Embryonic facial prominence (tissue), 1 donor: ENCODE results near the gene DOCK1.

Experiments
- DNase-seq: peaks from one replicate; pipeline ENCODE4 v3.0.0-alpha.2; 2016; ENCODE audit errors: extremely low spot score

DOCK1 gene

GRCh38 chr10:127082651-127083050 lies 177.4 kb downstream of the DOCK1 start:
- no peak for DNase-seq

- no peak for DNase-seq
Observed at GRCh38 chr10:127085957-127086356, 180.7 kb downstream of the DOCK1 start.

- no peak for DNase-seq
Observed at GRCh38 chr10:127088908-127089307, 183.7 kb downstream of the DOCK1 start.

GRCh38 chr10:127089446-127089845 lies 184.2 kb downstream of the DOCK1 start:
- DNase-seq: no peak

GRCh38 chr10:127090138-127090537 lies 184.9 kb downstream of the DOCK1 start:
- no peak for DNase-seq

GRCh38 chr10:127091354-127091753 lies 186.1 kb downstream of the DOCK1 start:
- DNase-seq: no peak

- DNase-seq: no peak
Observed at GRCh38 chr10:127092916-127093315, 187.7 kb downstream of the DOCK1 start.

GRCh38 chr10:127094984-127095383 lies 189.8 kb downstream of the DOCK1 start:
- no peak for DNase-seq

- no peak for DNase-seq
Observed at GRCh38 chr10:127100983-127101615, 195.9 kb downstream of the DOCK1 start.

- DNase-seq: no peak
Observed at GRCh38 chr10:127102176-127102575, 196.9 kb downstream of the DOCK1 start.

GRCh38 chr10:127115100-127115499 lies 209.9 kb downstream of the DOCK1 start:
- no peak for DNase-seq

GRCh38 chr10:127117125-127117524 lies 211.9 kb downstream of the DOCK1 start:
- peak; percentile 6 for DNase-seq

- no peak for DNase-seq
Observed at GRCh38 chr10:127118034-127118433, 212.8 kb downstream of the DOCK1 start.

GRCh38 chr10:127119936-127120335 lies 214.7 kb downstream of the DOCK1 start:
- DNase-seq: no peak

- no peak for DNase-seq
Observed at GRCh38 chr10:127122831-127123230, 217.6 kb downstream of the DOCK1 start.

GRCh38 chr10:127123626-127124025 lies 218.4 kb downstream of the DOCK1 start:
- DNase-seq: no peak

GRCh38 chr10:127125331-127125730 lies 220.1 kb downstream of the DOCK1 start:
- DNase-seq: no peak

GRCh38 chr10:127127822-127128221 lies 222.6 kb downstream of the DOCK1 start:
- DNase-seq: no peak

- DNase-seq: no peak
Observed at GRCh38 chr10:127129104-127129503, 223.9 kb downstream of the DOCK1 start.

GRCh38 chr10:127132451-127132850 lies 227.2 kb downstream of the DOCK1 start:
- no peak for DNase-seq

- DNase-seq: no peak
Observed at GRCh38 chr10:127133225-127133624, 228.0 kb downstream of the DOCK1 start.

GRCh38 chr10:127133672-127134500 lies 228.7 kb downstream of the DOCK1 start:
- DNase-seq: no peak

GRCh38 chr10:127135844-127136577 lies 230.8 kb downstream of the DOCK1 start:
- no peak for DNase-seq
